Panc1 (cell line): ENCODE data around the gene ADARB2. TPM values are rescaled to one million over a fixed set of nuclear protein-coding genes. Genes with fewer than 3 reads are reported as not detected.

Source experiments
- ATAC-seq: fragments of 200-7000 bp; cut with Tn5 transposase; 2 replicates; pipeline ENCODE4 v1.9.1; 2020; ENCODE audit warnings: mild to moderate bottlenecking, moderate library complexity
- BruUV-seq: library from RNA; stranded (reverse); fragments of 400-500 nt; replicated peaks from 2 replicates; lab custom pipeline; 2021; lab: Mats Ljungman, UMichigan
- CTCF ChIA-PET: fragments of 300-600 bp; sonication (Branson Sonifier 250); formaldehyde crosslinking; loops from one replicate; lab custom pipeline; 2022; ENCODE audit warnings: antibody characterized with exemption; lab: Charles Lee
- POLR2A ChIA-PET: fragments of 300-600 bp; sonication (Branson Sonifier 250); formaldehyde crosslinking; loops from one replicate; lab custom pipeline; 2022; ENCODE audit warnings: antibody characterized with exemption; lab: Charles Lee
- DNase-seq: peaks from one replicate; pipeline ENCODE4 v3.0.0-alpha.2; 2010; ENCODE audit warnings: low read depth, low spot score
- H3K27ac ChIP-seq: 2 replicates; pipeline ENCODE4 v1.5.1; 2011; ENCODE audit warnings: mild to moderate bottlenecking, low read length, inconsistent platforms
- H3K27me3 ChIP-seq: fragments of 200-500 bp; sonication (Bioruptor generic); 2 replicates; pipeline ENCODE4 v1.6.0; 2014; ENCODE audit warnings: low read length, inconsistent platforms; ENCODE audit not compliant: control insufficient read depth, insufficient read depth
- H3K36me3 ChIP-seq: fragments of 200-500 bp; sonication (Bioruptor generic); 2 replicates; pipeline ENCODE4 v1.5.1; 2014; ENCODE audit warnings: inconsistent platforms, mild to moderate bottlenecking, low read length, moderate library complexity; ENCODE audit not compliant: control insufficient read depth, insufficient read depth
- H3K4me1 ChIP-seq: 2 replicates; pipeline ENCODE4 v1.5.1; 2011; ENCODE audit warnings: inconsistent platforms, mild to moderate bottlenecking, low read length, moderate library complexity; ENCODE audit not compliant: control insufficient read depth, insufficient read depth
- H3K4me3 ChIP-seq, 2 experiments: 2 replicates each; pipeline ENCODE4 v1.5.1; 2011 to 2012; ENCODE audit warnings: low read depth in 2 of 2, low read length in 2 of 2, mild to moderate bottlenecking in 2 of 2, inconsistent platforms in 1 of 2, moderate library complexity in 1 of 2
- H3K9me3 ChIP-seq: fragments of 200-500 bp; sonication (Bioruptor generic); 2 replicates; pipeline ENCODE4 v1.5.1; 2014; ENCODE audit warnings: low read depth, mild to moderate bottlenecking, inconsistent platforms, low read length, moderate library complexity; ENCODE audit not compliant: control insufficient read depth, insufficient read depth
- POLR2AphosphoS5 ChIP-seq: IDR thresholded peaks from 2 replicates; pipeline ENCODE4 v1.6.1; 2012; ENCODE audit warnings: mild to moderate bottlenecking, low read depth, low read length, moderate library complexity
- SIN3A ChIP-seq: IDR thresholded peaks from 2 replicates; pipeline ENCODE4 v1.6.1; 2012; ENCODE audit warnings: low read depth, mild to moderate bottlenecking, low read length, moderate library complexity, borderline replicate concordance; ENCODE audit not compliant: insufficient read depth
- TCF7L2 ChIP-seq: IDR thresholded peaks from 2 replicates; pipeline ENCODE4 v1.6.1; 2011; ENCODE audit warnings: mild to moderate bottlenecking, low read depth, low read length, inconsistent platforms
- in situ Hi-C: cut with HindIII; loops from 2 replicates; pipeline ENCODE4 v1.10.0; 2016; ENCODE audit warnings: low sequenced_read_pairs, low pct_unique_long_range_greater_than_20kb
- intact Hi-C: fragments of 100-400 bp; cut with micrococcal nuclease; formaldehyde crosslinking; loops from one replicate; pipeline ENCODE4 v1.10.0; 2022; ENCODE audit not compliant: unreplicated experiment
- total RNA-seq: library from RNA; stranded (reverse); gene quantifications from one replicate; pipeline ENCODE4 v1.2.1, GENCODE V29; 2021; ENCODE audit not compliant: unreplicated experiment
- TF ChIP-seq, protein P1 (sequence below), 2 experiments: IDR thresholded peaks; 2 replicates each; pipeline ENCODE4 v1.6.1; 2011 to 2012; ENCODE audit warnings: low read depth in 2 of 2, control low read depth in 1 of 2, low read length in 1 of 2, mild to moderate bottlenecking in 1 of 2, moderate library complexity in 1 of 2; ENCODE audit not compliant: insufficient read depth in 1 of 2
- TF ChIP-seq, protein P2 (sequence below): fragments of 450-650 bp; IDR thresholded peaks from 2 replicates; pipeline ENCODE4 v1.5.1; 2017; ENCODE audit warnings: mild to moderate bottlenecking

ADARB2 gene
- total RNA-seq, 1 experiment from 2014 or later, result 0.31 TPM

DNA sequence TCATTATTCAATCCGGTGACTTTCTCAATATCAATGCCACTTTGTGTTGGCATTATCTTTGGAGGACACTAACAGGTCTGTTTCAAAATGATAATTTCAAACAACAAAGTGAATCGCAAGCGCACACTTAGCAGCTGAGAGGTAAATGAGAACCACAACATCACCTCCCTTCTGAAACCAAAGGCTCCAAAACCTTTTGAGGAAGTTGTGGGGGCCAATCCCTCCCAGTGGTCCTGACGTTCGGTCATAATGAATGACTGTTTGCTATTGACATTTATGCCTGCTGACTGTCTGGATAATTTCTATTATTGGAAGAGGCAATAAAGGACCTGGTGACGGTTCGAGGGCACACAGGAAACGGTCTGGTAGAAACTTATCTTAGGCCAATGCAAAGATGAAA, 1.8 kb downstream of the ADARB2 start:
- no peak for TF ChIP-seq TCF7L2
- TF ChIP-seq POLR2AphosphoS5, result no peak
- intact Hi-C loops, result no loop called here
- in situ Hi-C loops, result no loop called here
- Histone ChIP-seq H3K9me3 (no peaks in the 10 kb centered on the region), H3K36me3 (no peaks in the 10 kb centered on the region), H3K4me1 (no peaks in the 10 kb centered on the region), H3K27ac (no peak overlapping the region), H3K27me3 (peaks cover 7% of the 10 kb centered on the region), H3K4me3 (no peak overlapping the region)
- DNase-seq (no peak), ATAC-seq (no peak)
- POLR2A ChIA-PET, result no interaction called here
- CTCF ChIA-PET, result no interaction called here
- BruUV-seq, result no TSS peak

DNA sequence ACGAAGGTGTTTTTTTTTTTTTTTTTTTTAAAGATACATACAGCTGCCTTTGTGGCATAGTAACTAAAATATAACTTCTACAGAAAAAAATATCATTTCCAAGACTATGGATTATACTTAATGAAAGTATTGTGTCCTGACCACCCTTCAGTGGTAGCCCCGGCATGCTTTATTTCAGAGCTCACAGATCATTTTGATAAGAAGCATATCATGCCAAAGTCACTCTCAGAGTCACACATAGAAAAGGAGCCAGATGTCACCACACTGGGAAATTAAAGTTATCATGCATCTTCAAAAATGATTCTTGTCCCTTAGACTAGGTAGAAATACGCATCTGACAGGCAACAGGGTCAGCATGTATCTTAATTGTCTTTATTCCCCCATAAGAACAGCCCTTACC, 3.0 kb downstream of the ADARB2 start:
- DNase-seq (no peak), ATAC-seq (no peak)
- CTCF ChIA-PET, result interaction anchor here (0.6 to 0.8 kb wide), 2 partner anchors 293 to 687 kb away, joined by 4 to 8 read pairs; no protein-coding TSS in a partner anchor
- in situ Hi-C loops, result no loop called here
- Histone ChIP-seq H3K4me1 (no peaks in the 10 kb centered on the region), H3K9me3 (no peaks in the 10 kb centered on the region), H3K36me3 (no peaks in the 10 kb centered on the region), H3K4me3 (no peak overlapping the region), H3K27me3 (peaks cover 7% of the 10 kb centered on the region), H3K27ac (no peak overlapping the region)
- POLR2A ChIA-PET, result no interaction called here
- no TSS peak for BruUV-seq
- TF ChIP-seq, protein P1, sequence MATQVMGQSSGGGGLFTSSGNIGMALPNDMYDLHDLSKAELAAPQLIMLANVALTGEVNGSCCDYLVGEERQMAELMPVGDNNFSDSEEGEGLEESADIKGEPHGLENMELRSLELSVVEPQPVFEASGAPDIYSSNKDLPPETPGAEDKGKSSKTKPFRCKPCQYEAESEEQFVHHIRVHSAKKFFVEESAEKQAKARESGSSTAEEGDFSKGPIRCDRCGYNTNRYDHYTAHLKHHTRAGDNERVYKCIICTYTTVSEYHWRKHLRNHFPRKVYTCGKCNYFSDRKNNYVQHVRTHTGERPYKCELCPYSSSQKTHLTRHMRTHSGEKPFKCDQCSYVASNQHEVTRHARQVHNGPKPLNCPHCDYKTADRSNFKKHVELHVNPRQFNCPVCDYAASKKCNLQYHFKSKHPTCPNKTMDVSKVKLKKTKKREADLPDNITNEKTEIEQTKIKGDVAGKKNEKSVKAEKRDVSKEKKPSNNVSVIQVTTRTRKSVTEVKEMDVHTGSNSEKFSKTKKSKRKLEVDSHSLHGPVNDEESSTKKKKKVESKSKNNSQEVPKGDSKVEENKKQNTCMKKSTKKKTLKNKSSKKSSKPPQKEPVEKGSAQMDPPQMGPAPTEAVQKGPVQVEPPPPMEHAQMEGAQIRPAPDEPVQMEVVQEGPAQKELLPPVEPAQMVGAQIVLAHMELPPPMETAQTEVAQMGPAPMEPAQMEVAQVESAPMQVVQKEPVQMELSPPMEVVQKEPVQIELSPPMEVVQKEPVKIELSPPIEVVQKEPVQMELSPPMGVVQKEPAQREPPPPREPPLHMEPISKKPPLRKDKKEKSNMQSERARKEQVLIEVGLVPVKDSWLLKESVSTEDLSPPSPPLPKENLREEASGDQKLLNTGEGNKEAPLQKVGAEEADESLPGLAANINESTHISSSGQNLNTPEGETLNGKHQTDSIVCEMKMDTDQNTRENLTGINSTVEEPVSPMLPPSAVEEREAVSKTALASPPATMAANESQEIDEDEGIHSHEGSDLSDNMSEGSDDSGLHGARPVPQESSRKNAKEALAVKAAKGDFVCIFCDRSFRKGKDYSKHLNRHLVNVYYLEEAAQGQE (IDR thresholded peaks at IDR 0.05; ENCODE audit: insufficient read depth in 1 of 2, low read depth in 2 of 2, low read length in 1 of 2), result no peak
- TF ChIP-seq POLR2AphosphoS5, result no peak
- no peak for TF ChIP-seq TCF7L2
- TF ChIP-seq, protein P2, sequence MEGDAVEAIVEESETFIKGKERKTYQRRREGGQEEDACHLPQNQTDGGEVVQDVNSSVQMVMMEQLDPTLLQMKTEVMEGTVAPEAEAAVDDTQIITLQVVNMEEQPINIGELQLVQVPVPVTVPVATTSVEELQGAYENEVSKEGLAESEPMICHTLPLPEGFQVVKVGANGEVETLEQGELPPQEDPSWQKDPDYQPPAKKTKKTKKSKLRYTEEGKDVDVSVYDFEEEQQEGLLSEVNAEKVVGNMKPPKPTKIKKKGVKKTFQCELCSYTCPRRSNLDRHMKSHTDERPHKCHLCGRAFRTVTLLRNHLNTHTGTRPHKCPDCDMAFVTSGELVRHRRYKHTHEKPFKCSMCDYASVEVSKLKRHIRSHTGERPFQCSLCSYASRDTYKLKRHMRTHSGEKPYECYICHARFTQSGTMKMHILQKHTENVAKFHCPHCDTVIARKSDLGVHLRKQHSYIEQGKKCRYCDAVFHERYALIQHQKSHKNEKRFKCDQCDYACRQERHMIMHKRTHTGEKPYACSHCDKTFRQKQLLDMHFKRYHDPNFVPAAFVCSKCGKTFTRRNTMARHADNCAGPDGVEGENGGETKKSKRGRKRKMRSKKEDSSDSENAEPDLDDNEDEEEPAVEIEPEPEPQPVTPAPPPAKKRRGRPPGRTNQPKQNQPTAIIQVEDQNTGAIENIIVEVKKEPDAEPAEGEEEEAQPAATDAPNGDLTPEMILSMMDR, result no peak
- TF ChIP-seq SIN3A, result no peak
- intact Hi-C loops, result no loop called here

DNA sequence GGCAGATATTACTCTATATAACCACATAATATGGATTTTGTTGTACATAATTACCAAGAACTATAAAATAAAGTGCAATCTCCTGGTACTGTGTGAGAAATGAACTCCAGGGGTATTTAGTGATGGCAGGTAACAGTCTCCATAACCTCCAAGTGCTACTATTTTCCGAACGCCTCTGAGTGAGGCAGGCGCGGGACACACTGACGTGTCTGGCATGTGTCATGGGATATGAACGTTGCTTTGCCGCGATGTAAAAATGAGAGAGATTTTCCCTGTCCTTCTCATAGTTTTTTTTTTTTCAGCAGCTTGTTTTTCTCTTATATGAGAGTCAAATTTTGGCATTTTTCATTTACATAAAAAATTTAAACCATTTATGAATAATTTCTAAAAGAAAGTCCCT, 3.6 kb downstream of the ADARB2 start:
- TF ChIP-seq POLR2AphosphoS5 (no peak), TCF7L2 (no peak), SIN3A (no peak)
- TF ChIP-seq, protein P1 (IDR thresholded peaks at IDR 0.05; ENCODE audit: insufficient read depth in 1 of 2, low read depth in 2 of 2, low read length in 1 of 2), result no peak
- TF ChIP-seq, protein P2, result no peak
- Histone ChIP-seq H3K27me3 (peaks cover 7% of the 10 kb centered on the region), H3K27ac (no peak overlapping the region), H3K36me3 (no peaks in the 10 kb centered on the region), H3K4me3 (no peak overlapping the region), H3K9me3 (no peaks in the 10 kb centered on the region), H3K4me1 (no peaks in the 10 kb centered on the region)
- BruUV-seq, result no TSS peak
- ChIA-PET POLR2A (interaction anchor here (0.6 kb wide), 1 partner anchor 424 kb away, joined by 3 read pairs; no protein-coding TSS in a partner anchor), CTCF (interaction anchor here (0.8 kb wide), 1 partner anchor 686 kb away, joined by 8 read pairs; no protein-coding TSS in a partner anchor)
- in situ Hi-C loops, result no loop called here
- intact Hi-C loops, result no loop called here
- DNase-seq, result no peak
- no peak for ATAC-seq
